Lung (tissue), 12 donors: Measurements from ENCODE around the gene ELL. TPM values are rescaled to one million over a fixed set of nuclear protein-coding genes. Genes with fewer than 3 reads are reported as not detected.

Experiments
- ATAC-seq: fragments of 200-7000 bp; cut with Tn5 transposase; one replicate; pipeline ENCODE4 v1.9.1; 2020; ENCODE audit warnings: moderate number of reproducible peaks; ENCODE audit not compliant: insufficient read depth, low FRiP score
- DNase-seq, 3 donors: peaks; one replicate each; pipeline ENCODE4 v3.0.0-alpha.2; 2013 to 2017
- H3K27ac ChIP-seq, 2 donors: one replicate each; pipeline ENCODE4 v1.5.1; 2013; ENCODE audit warnings: mild to moderate bottlenecking in 2 of 2, moderate library complexity in 2 of 2, control low read depth in 1 of 2, inconsistent platforms in 1 of 2, low read depth in 1 of 2, low read length in 1 of 2
- H3K27me3 ChIP-seq, 3 donors: one replicate each; pipeline ENCODE4 v1.5.1; 2013; ENCODE audit warnings: low read length in 2 of 3; ENCODE audit not compliant: control insufficient read depth in 3 of 3, insufficient read depth in 3 of 3
- H3K36me3 ChIP-seq, 4 donors: one replicate each; pipeline ENCODE4 v1.5.1; 2013; ENCODE audit warnings: low read length in 4 of 4, mild to moderate bottlenecking in 1 of 4, moderate library complexity in 1 of 4; ENCODE audit not compliant: control insufficient read depth in 4 of 4, insufficient read depth in 4 of 4
- H3K4me1 ChIP-seq, 5 donors: one replicate each; pipeline ENCODE4 v1.5.1; 2013; ENCODE audit warnings: low read length in 5 of 5, mild to moderate bottlenecking in 2 of 5, moderate library complexity in 1 of 5; ENCODE audit not compliant: control insufficient read depth in 5 of 5, insufficient read depth in 5 of 5
- H3K4me3 ChIP-seq: one replicate; pipeline ENCODE4 v1.5.1; 2013; ENCODE audit warnings: mild to moderate bottlenecking, control low read depth, moderate library complexity
- H3K9ac ChIP-seq, 2 donors: one replicate each; pipeline ENCODE4 v1.5.1; 2013; ENCODE audit warnings: low read length in 2 of 2, control low read depth in 1 of 2; ENCODE audit not compliant: insufficient read depth in 1 of 2
- H3K9me3 ChIP-seq, 4 donors: one replicate each; pipeline ENCODE4 v1.5.1; 2013; ENCODE audit warnings: low read length in 3 of 4, mild to moderate bottlenecking in 1 of 4, moderate library complexity in 1 of 4; ENCODE audit not compliant: control insufficient read depth in 4 of 4, insufficient read depth in 3 of 4
- CTCF ChIP-seq: IDR thresholded peaks from 2 replicates; pipeline ENCODE4 v1.5.1; 2012; ENCODE audit warnings: mild to moderate bottlenecking; ENCODE audit errors: control extremely low read depth, extremely low read depth
- WGBS, 2 donors: extraction: QIAGEN DNeasy Blood & Tissue Kit; methylation state at CpG; one replicate each; pipeline ENCODE4 v1.1.7; 2013; 5-methylcytosine and 5-hydroxymethylcytosine counted together
- polyA plus RNA-seq, 2 donors: library from polyadenylated mRNA; stranded (reverse); fragments of 200-250 nt; gene quantifications; one replicate each; pipeline ENCODE4 v1.2.1, GENCODE V29; 2013
- total RNA-seq, 2 donors: library from RNA; depleted of rRNA in 1 of 2; stranded (reverse); fragments of >200 nt in 1 of 2; gene quantifications; one replicate each; pipeline ENCODE4 v1.2.1, GENCODE V29; 2014 to 2021
- donor health status: control.
- donor health status: control.
- donor health status: Bipolar disorder and iron deficiency.
- donor health status: healthy.
- donor health status: DM: yes; HTN: yes; CAD: no.

ELL gene
- total and polyA plus RNA-seq, 4 donors = 9.3 to 26.8 (median 20.7) TPM

- no peak for TF ChIP-seq CTCF
- no peak overlapping the region for H3K9ac ChIP-seq
- no peaks in the 10 kb centered on the region for H3K27me3 ChIP-seq
- peak overlapping the region in 1 of 2 donors; percentile 63 for H3K27ac ChIP-seq
- ATAC-seq = no peak
- H3K4me3 ChIP-seq = no peak overlapping the region
- H3K36me3 ChIP-seq = peaks cover 0 to 59% (median 17%) of the 10 kb centered on the region in 4 donors
- H3K9me3 ChIP-seq = no peaks in the 10 kb centered on the region
- DNase-seq = no peak
- H3K4me1 ChIP-seq = peaks cover 3 to 37% (median 16%) of the 10 kb centered on the region in 5 donors
- 89 to 92% methylated on average over 12 of the region's 12 CpGs for WGBS, 2 donors
Measured at GRCh38 chr19:18460900-18461299, 61.0 kb downstream of the ELL start.

GRCh38 chr19:18457483-18458331, 64.2 kb downstream of the ELL start:
- H3K4me3 ChIP-seq = no peak overlapping the region
- no peak for ATAC-seq
- peaks cover 3 to 18% (median 8%) of the 10 kb centered on the region in 5 donors for H3K4me1 ChIP-seq
- H3K9me3 ChIP-seq = no peaks in the 10 kb centered on the region
- no peaks in the 10 kb centered on the region for H3K27me3 ChIP-seq
- no peak for DNase-seq
- H3K36me3 ChIP-seq = peaks cover 0 to 51% (median 17%) of the 10 kb centered on the region in 4 donors
- TF ChIP-seq CTCF = no peak
- no peak overlapping the region for H3K9ac ChIP-seq
- 90 to 95% methylated on average over 21 of the region's 21 CpGs for WGBS, 2 donors
- no peak overlapping the region for H3K27ac ChIP-seq

- Histone ChIP-seq H3K36me3 (peaks cover 0 to 57% (median 16%) of the 10 kb centered on the region in 4 donors), H3K9me3 (no peaks in the 10 kb centered on the region), H3K27ac (no peak overlapping the region), H3K9ac (no peak overlapping the region), H3K27me3 (no peaks in the 10 kb centered on the region), H3K4me3 (no peak overlapping the region), H3K4me1 (peaks cover 3 to 18% (median 8%) of the 10 kb centered on the region in 5 donors)
- peak in 2 of 3 donors; percentile 21 to 34 for DNase-seq
- 81 to 89% methylated on average over 9 of the region's 9 CpGs for WGBS, 2 donors
- no peak for TF ChIP-seq CTCF
- ATAC-seq = no peak
Measured at GRCh38 chr19:18456974-18457373, 64.9 kb downstream of the ELL start.
